GM21723 (cell line): Measurements from ENCODE around the gene IL1RAP.

Experiments used
- ATAC-seq: cut with Tn5 transposase; IDR thresholded peaks from one replicate; pipeline ENCODE4 v1.9.1; 2021; ENCODE audit warnings: mild to moderate bottlenecking, moderate library complexity; ENCODE audit not compliant: unreplicated experiment

IL1RAP gene

DNA sequence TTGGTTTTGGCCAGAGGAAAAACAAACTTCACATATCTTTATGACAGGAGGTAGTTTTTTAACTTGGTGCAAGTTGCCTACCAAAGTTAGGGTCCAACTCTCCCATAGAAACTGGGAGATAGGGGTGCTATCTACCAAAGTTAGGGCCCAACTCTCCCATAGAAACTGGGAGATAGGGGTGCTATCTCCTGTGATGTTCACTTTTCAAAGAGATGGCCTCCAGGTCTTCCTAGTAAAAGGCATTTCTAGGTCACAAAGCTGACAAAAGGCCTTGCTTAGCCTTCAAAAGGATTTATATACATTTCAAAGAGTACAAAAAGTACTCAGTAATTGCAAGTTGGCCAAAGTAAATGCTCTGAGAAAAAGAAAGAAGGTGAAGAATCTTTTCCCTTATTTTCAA lies 27.1 kb downstream of the IL1RAP start:
- no peak for ATAC-seq

DNA sequence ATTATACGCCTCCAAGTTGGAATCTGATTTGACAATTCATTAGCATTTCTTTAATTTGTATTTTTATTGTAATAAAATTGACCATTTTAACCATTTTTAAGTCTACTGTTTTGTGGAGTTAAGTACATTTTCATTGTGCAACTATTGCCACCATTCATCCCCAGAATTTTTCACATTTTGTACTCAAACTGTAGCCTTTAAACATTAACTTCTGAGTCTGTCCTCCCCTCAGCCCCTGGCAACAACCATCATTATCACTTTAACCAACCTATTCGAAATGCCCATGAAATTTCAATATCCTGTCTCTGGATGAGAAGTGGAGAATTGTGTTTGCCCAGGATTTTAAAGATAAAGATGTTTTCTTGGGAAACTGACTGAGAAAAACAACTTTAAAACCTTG lies 27.7 kb downstream of the IL1RAP start:
- no peak for ATAC-seq

DNA sequence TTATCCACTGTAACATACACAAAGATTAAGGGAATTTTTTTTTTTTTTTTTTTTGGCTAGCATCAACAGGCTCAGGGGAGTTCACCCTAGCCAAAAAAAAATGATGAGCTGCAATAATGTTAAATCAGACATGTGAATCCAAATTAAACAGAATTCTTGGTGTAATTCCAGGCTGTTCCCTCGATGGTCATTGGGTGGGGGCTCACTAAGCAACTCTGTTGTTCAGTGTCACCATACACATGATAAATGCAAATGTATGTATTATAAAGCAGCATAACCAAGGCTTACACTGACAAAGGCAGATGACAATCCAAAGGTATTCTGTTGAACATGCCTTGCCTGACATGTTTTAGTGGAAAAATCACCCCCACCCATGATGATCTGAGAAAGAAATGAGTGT lies 29.0 kb downstream of the IL1RAP start:
- no peak for ATAC-seq

DNA sequence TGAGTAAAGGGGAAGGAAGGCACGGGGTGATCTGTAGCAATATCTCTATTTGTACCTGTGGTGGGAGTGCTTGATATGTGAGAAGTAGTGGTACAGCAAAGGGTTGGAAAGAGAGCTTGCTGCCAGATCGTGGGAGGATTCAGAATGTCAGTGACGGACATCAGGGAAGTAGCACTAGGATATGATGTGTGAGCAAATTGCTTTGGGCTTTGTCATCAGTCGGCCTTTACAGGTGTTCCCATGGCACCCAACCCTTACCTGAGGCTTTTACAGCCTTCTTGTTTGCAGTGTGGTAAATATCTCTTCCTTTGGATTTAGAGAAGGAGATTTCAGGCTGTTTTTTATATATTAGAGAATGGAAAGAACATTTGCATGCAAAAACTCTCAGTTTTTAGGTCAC lies 29.8 kb downstream of the IL1RAP start:
- no peak for ATAC-seq

DNA sequence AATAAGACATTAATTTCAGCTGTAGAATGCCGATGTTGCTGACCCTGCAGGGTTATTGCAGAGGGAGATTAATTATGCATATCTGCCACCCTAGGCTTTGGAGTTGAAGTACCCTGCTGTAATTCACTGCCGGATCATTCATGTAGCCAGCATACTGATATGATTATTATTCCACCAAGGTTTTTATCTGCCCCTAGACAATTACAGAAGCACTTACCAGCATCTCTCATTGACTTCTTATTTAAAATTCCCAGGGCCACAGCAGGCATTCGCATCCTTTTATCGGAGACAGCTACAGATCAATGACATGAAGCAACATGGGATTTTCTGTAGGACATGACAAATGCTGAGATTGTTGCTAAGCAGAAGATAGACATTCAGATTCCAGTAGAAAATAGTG lies 31.3 kb downstream of the IL1RAP start:
- no peak for ATAC-seq

DNA sequence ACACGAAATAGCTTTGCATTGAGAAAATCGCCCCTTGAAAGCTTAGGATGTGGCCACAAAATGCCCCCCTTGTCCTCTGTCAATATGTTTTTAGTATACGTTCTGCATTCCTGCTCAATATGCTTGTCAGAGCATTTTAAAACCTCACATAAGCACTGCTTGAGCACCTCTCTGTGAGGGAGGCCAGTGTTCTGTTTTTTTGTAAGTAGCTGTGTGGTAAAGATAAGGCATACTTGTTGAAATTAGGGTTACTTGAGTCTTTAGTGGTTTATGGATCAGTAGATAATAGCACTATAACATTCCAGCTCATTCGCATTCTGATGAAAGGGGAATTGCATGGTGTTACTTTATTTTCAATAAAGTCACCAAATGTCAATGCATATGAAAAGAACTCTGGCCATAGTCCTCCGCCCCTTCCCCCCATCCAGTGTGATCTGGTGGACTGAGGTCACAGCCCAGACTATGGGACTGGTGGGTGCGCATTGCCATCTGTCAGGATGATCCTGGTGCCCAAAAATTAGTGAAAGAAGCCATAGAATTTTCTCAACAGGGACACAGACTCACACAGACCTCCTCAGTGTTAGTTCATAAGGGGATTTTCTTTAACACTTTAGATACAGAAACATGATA lies 33.1 kb downstream of the IL1RAP start:
- ATAC-seq = no peak

DNA sequence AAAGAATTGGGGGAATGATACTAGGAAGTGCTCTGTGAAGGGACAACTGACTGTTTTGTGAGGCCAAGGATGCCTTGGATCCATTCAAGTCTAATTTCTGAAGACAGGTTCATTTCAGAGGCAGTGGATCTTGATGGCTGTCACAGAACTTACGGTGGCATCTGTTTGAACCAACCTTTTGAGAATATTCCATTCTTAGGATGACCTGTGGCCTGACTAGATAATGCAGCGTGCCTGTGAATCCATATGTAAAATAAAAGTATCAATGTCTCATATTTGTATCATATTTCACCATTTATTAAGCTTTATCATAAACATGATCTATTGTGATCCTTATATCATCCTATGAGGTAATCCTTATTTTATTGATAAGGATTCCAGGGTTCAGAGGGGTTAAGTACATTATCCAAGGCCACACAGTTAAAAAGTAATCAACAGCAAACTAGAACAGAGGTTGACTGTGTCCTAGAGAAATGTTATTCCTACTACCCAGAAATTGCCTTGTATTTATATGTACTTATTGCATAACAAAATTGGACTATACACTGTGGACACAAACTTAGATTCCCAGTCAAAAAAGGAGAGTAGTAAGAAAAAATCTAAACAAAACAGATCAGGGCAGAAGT lies 34.3 kb downstream of the IL1RAP start:
- no peak for ATAC-seq

DNA sequence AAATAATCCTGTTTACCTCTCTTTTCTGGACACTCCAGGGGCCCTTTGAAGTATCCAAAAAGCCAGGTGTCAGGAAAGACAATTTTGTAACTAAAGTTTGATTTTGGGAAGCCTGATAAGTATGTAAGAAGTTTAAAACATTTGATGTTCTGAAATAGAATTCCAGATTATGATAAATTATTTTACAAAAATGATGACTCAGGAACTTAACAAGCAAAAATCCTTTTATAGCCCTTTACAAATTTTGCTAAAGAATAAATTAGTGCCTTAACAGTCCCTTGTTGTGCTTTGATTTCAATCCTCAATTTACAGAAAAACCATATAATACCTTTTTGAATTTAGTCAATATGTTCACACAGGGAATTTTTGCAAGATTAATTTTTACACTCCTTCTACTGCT lies 38.1 kb downstream of the IL1RAP start:
- ATAC-seq = no peak

DNA sequence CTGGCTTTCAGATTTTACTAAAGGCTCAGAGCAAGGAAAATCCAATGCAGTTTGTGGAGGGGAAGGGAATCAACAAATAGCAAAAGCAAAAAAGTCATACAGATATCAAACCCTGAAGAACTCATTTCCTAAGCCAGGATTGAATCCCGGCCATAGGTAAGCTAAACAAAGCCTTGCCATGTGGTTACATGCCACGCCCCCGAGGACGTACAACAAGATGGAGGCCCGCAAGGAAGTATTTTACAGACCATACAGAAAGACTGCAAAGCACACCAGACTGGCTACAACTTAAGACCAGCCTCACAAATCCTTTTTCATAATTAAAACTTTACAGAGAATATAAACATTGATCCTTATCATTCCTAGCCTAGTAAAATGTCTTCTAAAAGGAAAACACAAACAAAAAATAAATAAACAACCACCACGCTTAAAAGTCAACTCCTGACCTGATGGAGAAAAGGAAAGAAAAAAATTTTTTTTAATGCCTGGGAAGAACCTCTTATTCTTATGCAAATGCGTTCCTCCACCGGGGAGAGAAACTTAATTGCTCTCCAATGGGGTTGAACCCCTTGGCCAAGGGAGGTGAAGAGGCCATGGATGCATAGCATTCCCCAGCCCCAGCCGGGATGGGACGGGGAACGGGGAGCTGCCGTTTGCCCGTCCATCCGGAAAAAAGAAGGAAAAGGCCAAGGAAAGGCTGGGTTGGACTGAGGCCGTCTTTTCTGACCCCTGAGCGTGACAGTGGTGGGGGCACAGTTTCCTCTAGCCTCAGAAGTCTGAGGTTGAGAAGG lies 39.3 kb downstream of the IL1RAP start:
- ATAC-seq = no peak

DNA sequence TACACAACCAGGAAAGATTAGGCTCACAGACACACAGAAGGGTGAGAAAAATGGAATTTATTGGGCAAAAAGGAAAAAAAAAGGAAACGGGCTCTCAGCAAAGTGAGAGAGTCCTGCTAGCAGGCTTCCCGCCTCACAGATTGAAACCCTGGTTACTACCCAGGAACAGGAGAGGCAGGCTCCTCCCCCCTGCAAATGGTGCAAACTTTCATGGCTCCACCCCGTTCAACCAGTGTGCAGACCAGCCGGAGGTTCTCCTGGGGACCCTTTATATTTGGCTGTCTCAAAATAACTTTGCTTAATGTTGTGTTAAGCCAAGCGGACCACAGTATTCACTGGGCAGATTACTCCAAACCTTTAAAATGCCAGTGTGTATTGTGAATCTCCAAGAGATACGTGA lies 40.3 kb downstream of the IL1RAP start:
- no peak for ATAC-seq

DNA sequence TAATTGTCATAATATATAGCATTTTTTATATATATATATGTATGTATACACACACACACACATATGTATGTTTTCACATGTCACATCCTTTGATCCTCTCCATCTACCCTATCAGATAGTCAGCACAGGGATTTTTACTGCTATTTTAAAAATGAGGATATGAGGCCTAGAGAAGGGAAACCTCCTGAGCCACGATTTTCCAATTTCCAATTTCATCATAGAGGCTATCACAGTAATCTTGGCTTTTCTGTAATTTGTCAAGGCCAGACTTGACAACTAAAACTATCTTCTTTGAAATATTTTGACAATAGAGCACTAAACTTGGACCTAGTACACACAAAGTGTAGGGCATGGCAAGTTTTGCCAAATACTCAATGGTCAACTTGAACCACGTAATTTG lies 42.5 kb downstream of the IL1RAP start:
- ATAC-seq = no peak

DNA sequence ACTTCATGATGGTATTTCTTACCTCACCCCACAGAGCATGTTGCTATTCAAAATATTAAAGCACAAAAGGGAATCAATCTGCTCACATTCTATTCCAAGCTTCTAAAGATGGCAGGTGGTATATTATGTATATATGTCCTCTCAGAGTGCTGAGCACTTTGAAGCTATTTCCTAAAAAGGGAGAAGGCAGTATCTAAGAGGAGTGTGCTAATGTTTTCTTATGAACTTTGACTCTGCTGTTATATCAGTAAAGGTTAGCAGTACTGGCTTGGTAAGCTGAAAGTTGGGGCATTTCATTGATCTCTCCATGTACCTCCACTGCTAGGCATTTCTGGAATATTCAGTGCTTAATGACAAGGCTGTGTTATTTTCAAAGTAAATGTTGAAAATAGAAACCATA lies 43.4 kb downstream of the IL1RAP start:
- ATAC-seq = no peak

DNA sequence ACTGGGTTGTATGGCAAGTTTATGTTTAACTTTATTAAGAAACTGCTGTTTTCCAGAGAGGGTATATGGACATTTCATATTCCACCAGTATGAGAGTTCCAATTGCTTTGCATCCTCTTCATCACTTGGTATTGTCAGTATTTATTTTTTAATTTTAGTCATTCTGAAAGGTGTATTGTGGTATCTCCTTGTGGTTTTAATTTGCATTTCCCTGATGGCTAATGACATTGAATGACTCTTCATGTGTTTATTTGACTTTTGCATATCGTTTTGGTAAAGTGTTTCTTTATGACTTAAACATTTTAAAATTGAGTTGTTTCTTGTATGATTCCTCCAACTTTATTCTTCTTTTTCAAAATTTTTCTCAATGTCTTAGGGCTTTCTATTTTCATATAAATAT lies 44.4 kb downstream of the IL1RAP start:
- no peak for ATAC-seq

DNA sequence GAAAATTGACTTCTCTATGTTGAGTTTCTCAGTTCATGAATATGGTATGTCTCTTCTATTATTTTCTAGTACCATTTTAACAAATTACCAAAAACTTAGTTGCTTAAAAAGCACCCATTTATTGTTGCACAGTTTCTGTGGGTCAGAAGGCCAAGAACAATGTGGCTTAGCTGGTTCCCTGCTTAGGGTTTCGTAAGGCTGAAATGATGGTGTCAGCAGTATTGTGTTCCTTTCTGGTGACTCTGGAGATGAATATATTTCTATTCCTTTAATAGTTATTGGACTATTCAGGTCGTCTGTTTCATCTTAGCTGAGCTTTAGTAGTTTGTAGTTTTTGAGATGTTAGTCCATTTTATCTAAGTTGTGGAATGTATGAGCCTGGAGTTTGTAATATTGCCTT lies 44.9 kb downstream of the IL1RAP start:
- ATAC-seq = no peak

DNA sequence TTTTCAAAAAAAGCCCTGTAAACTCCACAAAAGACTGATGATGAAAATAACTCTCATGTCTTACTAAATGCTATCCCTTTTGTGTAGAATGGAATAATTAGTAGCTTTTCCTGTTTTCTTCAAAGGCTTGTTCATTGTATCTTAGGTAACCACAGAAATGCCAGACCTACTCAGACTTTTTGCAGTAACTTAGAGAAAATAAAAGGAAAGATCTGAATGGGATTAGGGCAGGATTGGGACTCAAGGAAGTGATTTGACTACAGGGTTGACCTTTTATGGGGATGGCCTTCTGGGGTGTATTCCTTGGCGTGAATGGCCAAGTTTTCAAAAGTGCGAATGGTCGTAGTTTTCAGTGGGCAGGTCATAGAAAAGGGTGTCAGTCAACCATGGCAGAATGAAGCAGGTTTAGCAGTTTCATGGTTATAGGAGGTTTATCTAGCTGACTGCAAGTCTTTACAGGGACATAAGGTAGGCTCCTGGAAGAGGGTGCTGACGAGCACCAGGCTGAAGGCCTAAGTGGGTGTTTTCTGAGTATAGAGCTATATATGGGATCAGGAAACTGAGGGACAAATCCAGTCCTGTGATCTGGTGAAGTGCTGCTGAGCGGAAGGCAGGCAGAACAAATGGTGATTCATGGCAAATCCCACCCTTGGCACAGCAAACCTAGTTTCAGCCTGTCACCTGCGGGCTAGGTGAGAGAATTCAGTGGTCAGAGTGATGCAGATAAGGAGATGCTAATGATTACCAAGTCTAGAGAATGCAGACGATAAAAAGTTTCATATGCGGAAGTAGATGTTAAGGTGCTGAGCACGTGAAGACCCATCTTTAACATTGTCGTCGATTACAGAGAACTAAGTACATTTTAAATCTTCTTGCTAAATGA lies 46.4 kb downstream of the IL1RAP start:
- no peak for ATAC-seq

DNA sequence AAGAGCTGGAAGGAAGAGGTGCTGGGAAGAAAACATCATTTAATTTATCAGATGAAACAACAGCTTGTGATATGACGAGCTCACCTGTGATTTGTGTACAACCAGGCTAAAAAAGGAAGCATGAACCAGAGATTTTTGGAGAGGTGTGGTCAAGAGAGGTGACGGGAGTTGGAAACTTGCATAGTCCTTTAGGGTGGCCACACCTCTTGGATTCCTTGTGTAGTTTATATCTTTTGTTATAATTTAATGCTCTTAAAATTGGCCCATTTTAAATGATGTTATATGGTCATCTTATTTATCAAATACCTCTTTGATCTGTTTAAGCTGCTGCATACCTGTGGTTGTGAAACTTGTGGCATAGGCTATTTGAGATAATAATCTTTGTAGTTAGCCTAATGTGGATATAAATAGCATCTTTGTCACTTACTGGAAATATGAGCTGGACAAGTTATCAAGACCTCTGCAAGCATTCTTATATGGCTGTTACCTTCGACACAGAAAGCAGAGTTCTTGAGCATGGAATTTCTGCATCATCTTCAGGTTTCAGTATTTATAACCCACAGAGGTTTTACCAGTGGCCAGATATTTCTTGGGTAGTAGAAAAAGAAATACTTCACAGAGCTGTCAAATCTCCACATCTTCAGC lies 49.1 kb downstream of the IL1RAP start:
- ATAC-seq = no peak

DNA sequence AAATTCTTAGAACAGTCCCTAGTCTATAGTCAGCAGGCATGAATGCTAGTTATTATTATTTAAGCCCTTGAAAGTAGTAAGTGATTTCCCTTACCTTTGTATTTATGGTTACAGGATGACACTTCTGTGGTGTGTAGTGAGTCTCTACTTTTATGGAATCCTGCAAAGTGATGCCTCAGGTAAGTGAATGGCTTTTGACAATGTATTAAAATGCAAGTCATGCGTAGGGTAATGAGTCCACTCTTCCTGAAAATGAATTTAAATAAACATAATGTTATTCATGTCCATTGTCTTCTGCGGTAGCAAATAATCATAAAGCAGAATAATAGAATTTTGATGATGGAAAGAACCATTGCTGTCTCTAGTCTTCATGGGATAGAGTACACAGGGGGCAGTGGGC lies 50.3 kb downstream of the IL1RAP start:
- no peak for ATAC-seq

DNA sequence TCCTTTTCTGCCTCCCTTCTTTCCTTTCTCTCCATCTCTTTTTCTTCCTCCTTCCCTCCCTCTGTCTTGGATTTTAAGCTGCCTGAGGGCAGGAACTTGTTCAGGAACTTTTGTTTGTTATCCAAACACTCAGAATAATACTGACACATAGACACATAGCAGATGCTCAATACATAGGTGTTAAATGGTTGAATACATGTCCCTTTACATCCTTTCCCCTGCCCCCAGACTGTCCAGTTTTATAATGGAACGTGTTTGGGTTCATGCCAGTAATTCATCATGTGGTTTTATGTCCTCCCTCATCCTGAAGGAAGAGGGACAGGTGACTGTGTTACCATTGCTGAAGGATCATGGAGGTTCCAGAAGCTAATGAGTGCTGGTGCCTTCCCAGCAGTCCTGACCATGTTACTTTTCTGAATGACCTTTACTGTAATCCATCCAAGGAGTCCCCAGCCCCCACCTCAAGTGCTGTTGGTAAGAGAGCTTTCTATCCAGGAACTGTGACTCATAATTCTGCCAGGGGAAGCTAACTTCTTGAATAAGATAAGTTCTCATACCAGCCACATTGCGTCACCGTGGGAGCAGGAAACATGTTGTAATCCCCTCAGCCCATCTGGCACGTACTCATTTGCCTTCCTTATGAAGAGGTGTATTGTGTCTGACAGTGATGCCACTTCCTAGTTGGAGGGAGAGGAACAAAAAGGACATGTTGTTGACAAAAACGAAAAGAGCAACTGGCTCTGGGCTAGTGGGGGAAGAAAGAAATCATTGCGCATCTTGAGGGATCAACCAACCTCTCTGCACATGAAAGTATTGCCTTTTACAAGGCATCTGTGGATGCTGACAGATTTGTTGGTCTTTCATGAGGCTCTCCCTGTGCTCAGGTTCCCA lies 52.4 kb downstream of the IL1RAP start:
- no peak for ATAC-seq

DNA sequence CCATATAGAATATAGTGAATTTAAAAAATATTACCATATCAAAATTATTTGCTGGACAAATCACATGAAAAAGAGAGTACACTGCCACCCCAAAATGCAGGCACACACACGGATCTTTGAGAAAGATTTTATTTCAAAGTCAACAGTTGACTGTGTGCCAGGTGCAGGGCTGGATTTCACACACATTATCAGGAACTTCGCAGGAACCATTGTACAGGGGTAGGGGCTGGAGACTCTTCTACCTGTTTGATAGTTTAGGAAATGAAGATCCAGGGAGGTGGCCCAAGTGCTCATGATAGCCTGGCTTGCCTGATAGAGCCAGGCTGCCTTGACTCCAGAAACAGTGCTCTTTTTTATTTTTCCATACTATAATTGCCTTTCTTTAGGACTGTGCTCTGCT lies 54.2 kb downstream of the IL1RAP start:
- ATAC-seq = no peak

DNA sequence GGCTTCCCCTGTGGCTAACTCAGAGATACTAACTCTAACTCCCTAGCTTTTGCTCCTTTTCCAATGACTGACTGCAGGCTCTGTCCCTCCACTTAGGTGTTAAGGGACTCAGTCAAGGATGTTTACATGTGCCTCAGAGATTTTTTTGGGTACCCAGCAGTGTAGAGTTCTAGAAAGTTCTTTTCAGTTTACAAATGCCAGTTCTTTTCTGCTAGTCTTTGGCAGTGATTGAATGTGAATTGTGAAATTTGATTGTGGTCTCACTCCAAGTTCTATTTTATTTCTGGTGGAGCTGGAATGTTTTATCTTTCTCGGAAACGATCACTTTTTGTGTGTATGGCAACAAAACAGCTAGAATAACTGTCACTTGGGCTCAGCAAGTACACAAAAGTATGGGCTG lies 60.6 kb downstream of the IL1RAP start:
- no peak for ATAC-seq
